ENCODE measurements around the gene DNAJB2.

- TF ChIP-seq GABPA (IDR thresholded peaks at IDR 0.05; ENCODE audit: borderline replicate concordance, insufficient read depth, low read length) (no peak), CTCF (IDR thresholded peaks at IDR 0.05; ENCODE audit: control extremely low read depth in 1 of 3, insufficient read depth in 1 of 3, low read depth in 1 of 3, low read length in 3 of 3) (no peak), SIRT6 (IDR thresholded peaks at IDR 0.05; ENCODE audit: low read length) (no peak), YY1 (IDR thresholded peaks at IDR 0.05; ENCODE audit: low read depth, low read length) (no peak), EZH2 (IDR thresholded peaks at IDR 0.05; ENCODE audit: low read depth, low read length, severe bottlenecking) (no peak), CREB1 (IDR thresholded peaks at IDR 0.05) (no peak)
Measured at GRCh38 chr2:219325136-219325535, 46.0 kb downstream of the DNAJB2 start.

All from H1 (cell line).